GM19239 (cell line): ENCODE results near the gene SLC1A2.

ENCODE experiments used
- DNase-seq: peaks from one replicate; pipeline ENCODE4 v3.0.0; 2011; ENCODE audit warnings: low spot score; ENCODE audit not compliant: insufficient read length
- FAIRE-seq: peaks from 2 replicates; lab custom pipeline; 2011; peaks lifted over from hg19 to GRCh38; lab: Jason Lieb, UNC

Gene SLC1A2

GRCh38 chr11:35419184-35419829 lies at the start of gene SLC1A2:
Gene SLC1A2 (minus strand): TSS chr11:35419558. CDS start chr11:35418966, 592 bp downstream.
- FAIRE-seq (no peak), DNase-seq (no peak)

- no peak for FAIRE-seq
- no peak for DNase-seq
Measured at GRCh38 chr11:35466058-35466457, 46.7 kb upstream of the SLC1A2 start.

GRCh38 chr11:35464308-35464707 lies 45.0 kb upstream of the SLC1A2 start:
- FAIRE-seq (no peak), DNase-seq (no peak)

GRCh38 chr11:35463331-35463751 lies 44.0 kb upstream of the SLC1A2 start:
- DNase-seq: no peak
- no peak for FAIRE-seq

GRCh38 chr11:35461917-35462538 lies 42.7 kb upstream of the SLC1A2 start:
- FAIRE-seq: no peak
- no peak for DNase-seq

- FAIRE-seq: no peak
- no peak for DNase-seq
Measured at GRCh38 chr11:35459489-35459888, 40.1 kb upstream of the SLC1A2 start.

GRCh38 chr11:35458846-35459245 lies 39.5 kb upstream of the SLC1A2 start:
- DNase-seq (no peak), FAIRE-seq (no peak)

GRCh38 chr11:35454362-35454761 lies 35.0 kb upstream of the SLC1A2 start:
- DNase-seq (no peak), FAIRE-seq (no peak)

GRCh38 chr11:35436581-35437250 lies 17.4 kb upstream of the SLC1A2 start:
- no peak for DNase-seq
- no peak for FAIRE-seq

GRCh38 chr11:35433588-35433987 lies 14.2 kb upstream of the SLC1A2 start:
- no peak for DNase-seq
- no peak for FAIRE-seq

GRCh38 chr11:35432464-35432863 lies 13.1 kb upstream of the SLC1A2 start:
- DNase-seq (no peak), FAIRE-seq (no peak)

- DNase-seq (no peak), FAIRE-seq (no peak)
Measured at GRCh38 chr11:35427071-35427470, 7.7 kb upstream of the SLC1A2 start.

GRCh38 chr11:35426351-35426750 lies 7.0 kb upstream of the SLC1A2 start:
- DNase-seq: no peak
- no peak for FAIRE-seq

- no peak for FAIRE-seq
- no peak for DNase-seq
Measured at GRCh38 chr11:35425603-35426212, 6.3 kb upstream of the SLC1A2 start.

GRCh38 chr11:35424157-35424940 lies 5.0 kb upstream of the SLC1A2 start:
- FAIRE-seq (no peak), DNase-seq (no peak)

- FAIRE-seq (no peak), DNase-seq (no peak)
Measured at GRCh38 chr11:35420371-35420770, 1.0 kb upstream of the SLC1A2 start.

GRCh38 chr11:35419830-35420333 lies 524 bp upstream of the SLC1A2 start:
- FAIRE-seq (no peak), DNase-seq (no peak)

GRCh38 chr11:35418282-35419183 lies 825 bp downstream of the SLC1A2 start:
- no peak for FAIRE-seq

GRCh38 chr11:35415487-35415886 lies 3.9 kb downstream of the SLC1A2 start:
- no peak for FAIRE-seq

More at GRCh38 chr11:35418282-35419183, 825 bp downstream of the SLC1A2 start:
- no peak for DNase-seq

More at GRCh38 chr11:35415487-35415886, 3.9 kb downstream of the SLC1A2 start:
- no peak for DNase-seq
